KMS-11 (cell line): ENCODE measurements around the gene BDH1.
A peak's percentile ranks its signal among the peaks of the same experiment; 100 is the strongest.

ENCODE experiments used
- H2AFZ ChIP-seq: fragments of 200-600 bp; sonication (generic); 2 replicates; pipeline ENCODE4 v1.6.1; 2016; ENCODE audit warnings: antibody characterized with exemption, mixed run types, low read depth
- H3K27ac ChIP-seq: fragments of 200-600 bp; sonication (generic); 2 replicates; pipeline ENCODE4 v1.6.1; 2016; ENCODE audit warnings: mild to moderate bottlenecking, mixed run types
- H3K27me3 ChIP-seq: fragments of 200-600 bp; sonication (generic); 2 replicates; pipeline ENCODE4 v1.6.1; 2017; ENCODE audit warnings: mild to moderate bottlenecking, low read depth, mixed run types, moderate library complexity; ENCODE audit not compliant: insufficient read depth
- H3K36me3 ChIP-seq: fragments of 200-600 bp; sonication (generic); 2 replicates; pipeline ENCODE4 v1.6.1; 2017; ENCODE audit warnings: mild to moderate bottlenecking, mixed run types; ENCODE audit not compliant: insufficient read depth
- H3K4me1 ChIP-seq: fragments of 200-600 bp; sonication (generic); 2 replicates; pipeline ENCODE4 v1.6.1; 2016; ENCODE audit warnings: mild to moderate bottlenecking, low read depth, mixed run types; ENCODE audit not compliant: poor library complexity, severe bottlenecking
- H3K4me2 ChIP-seq: fragments of 200-600 bp; sonication (generic); 2 replicates; pipeline ENCODE4 v1.7.0; 2016; ENCODE audit warnings: mild to moderate bottlenecking, mixed run types
- H3K4me3 ChIP-seq: fragments of 200-600 bp; sonication (generic); IDR thresholded peaks from 2 replicates; pipeline ENCODE4 v1.6.1; 2017; ENCODE audit warnings: low read depth, low read length, mixed read lengths; ENCODE audit not compliant: insufficient read depth
- H3K79me2 ChIP-seq: fragments of 200-600 bp; sonication (generic); 2 replicates; pipeline ENCODE4 v1.6.1; 2016; ENCODE audit warnings: low read depth, mixed run types; ENCODE audit not compliant: insufficient read depth
- H3K9ac ChIP-seq: fragments of 200-600 bp; sonication (generic); 2 replicates; pipeline ENCODE4 v1.6.1; 2016; ENCODE audit warnings: mild to moderate bottlenecking, mixed run types
- H4K20me1 ChIP-seq: fragments of 200-600 bp; sonication (generic); 2 replicates; pipeline ENCODE4 v1.6.1; 2016; ENCODE audit warnings: mild to moderate bottlenecking, mixed run types; ENCODE audit not compliant: insufficient read depth
- TF ChIP-seq, protein P1 (sequence below): fragments of 200-600 bp; sonication (generic); conservative IDR thresholded peaks from 2 replicates; pipeline ENCODE4 v1.6.1; 2017; ENCODE audit warnings: low read depth, mild to moderate bottlenecking, antibody characterized with exemption, low read length, moderate library complexity, mixed read lengths

BDH1 gene

DNA sequence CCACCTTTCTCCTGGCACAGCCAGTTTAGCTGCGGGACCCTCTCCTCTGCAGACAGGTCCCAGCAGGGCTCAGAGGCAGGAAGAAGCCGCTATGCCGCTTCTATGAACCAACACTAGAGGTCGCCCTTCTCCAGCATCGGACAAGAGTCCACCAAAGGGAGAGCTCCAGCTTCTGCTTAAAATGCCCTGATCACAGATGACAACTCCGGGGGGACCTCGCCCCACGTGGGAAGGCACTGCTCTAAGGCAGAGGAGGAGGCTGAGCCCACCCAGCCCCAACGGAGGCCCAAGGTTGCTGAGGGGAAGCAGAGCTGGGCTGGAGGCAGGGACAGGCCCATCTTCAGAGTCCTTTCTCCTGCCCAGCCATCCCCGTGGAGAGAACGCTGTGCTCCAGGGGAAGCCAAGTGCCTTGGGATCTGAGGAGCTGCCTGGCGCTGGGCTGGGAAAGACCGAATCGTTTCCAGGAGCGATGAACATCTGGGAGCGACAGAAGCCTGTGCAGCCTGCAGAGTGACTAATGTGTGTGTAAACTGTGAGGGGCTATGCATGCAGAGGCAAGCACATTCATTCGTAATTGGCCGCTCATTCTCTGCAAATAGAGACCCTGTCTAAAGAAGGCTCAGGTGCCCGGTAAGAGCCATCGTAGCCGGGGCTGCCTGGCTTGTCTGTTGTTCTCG is 43.5 kb upstream of the BDH1 start:
- Histone ChIP-seq H3K4me2 (no peak overlapping the region; the same call in 1 of the 2 replicates), H3K27me3 (no peaks in the 10 kb centered on the region), H2AFZ (peak overlapping the region; percentile 27), H3K79me2 (no peaks in the 10 kb centered on the region), H3K36me3 (no peaks in the 10 kb centered on the region), H3K4me3 (no peak overlapping the region), H3K4me1 (no peaks in the 10 kb centered on the region), H3K9ac (no peak overlapping the region), H3K27ac (no peak overlapping the region), H4K20me1 (no peaks in the 10 kb centered on the region)
- TF ChIP-seq, protein P1, sequence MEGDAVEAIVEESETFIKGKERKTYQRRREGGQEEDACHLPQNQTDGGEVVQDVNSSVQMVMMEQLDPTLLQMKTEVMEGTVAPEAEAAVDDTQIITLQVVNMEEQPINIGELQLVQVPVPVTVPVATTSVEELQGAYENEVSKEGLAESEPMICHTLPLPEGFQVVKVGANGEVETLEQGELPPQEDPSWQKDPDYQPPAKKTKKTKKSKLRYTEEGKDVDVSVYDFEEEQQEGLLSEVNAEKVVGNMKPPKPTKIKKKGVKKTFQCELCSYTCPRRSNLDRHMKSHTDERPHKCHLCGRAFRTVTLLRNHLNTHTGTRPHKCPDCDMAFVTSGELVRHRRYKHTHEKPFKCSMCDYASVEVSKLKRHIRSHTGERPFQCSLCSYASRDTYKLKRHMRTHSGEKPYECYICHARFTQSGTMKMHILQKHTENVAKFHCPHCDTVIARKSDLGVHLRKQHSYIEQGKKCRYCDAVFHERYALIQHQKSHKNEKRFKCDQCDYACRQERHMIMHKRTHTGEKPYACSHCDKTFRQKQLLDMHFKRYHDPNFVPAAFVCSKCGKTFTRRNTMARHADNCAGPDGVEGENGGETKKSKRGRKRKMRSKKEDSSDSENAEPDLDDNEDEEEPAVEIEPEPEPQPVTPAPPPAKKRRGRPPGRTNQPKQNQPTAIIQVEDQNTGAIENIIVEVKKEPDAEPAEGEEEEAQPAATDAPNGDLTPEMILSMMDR = peak; percentile 92

- Histone ChIP-seq H3K79me2 (no peaks in the 10 kb centered on the region), H3K27me3 (no peaks in the 10 kb centered on the region), H3K4me1 (no peaks in the 10 kb centered on the region), H3K27ac (no peak overlapping the region), H3K4me3 (no peak overlapping the region), H2AFZ (no peak overlapping the region), H3K36me3 (no peaks in the 10 kb centered on the region), H3K9ac (no peak overlapping the region), H4K20me1 (no peaks in the 10 kb centered on the region), H3K4me2 (no peak overlapping the region)
- TF ChIP-seq, protein P1 = no peak
Observed at GRCh38 chr3:197598404-197598980, 42.7 kb upstream of the BDH1 start.

DNA sequence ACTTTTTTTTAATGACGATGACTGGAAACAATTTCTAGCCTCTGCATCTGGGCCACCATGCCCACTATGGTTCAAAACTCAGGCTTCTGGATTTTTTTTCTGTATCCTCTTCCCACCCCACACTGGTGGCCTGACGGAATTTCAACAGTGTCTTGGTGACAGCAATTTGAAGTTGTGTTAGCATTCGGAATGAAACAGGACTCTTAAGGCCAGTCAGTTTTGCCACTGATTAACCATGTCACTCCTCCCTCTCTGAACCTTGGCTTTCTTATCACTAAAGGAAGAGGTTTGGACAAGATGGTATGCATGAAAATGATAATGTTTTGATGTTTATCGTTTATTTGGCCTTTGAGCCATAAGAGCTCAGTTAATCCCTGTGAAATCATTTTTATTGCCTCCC is 41.6 kb upstream of the BDH1 start:
- Histone ChIP-seq H3K4me2 (no peak overlapping the region), H3K36me3 (no peaks in the 10 kb centered on the region), H3K9ac (no peak overlapping the region), H3K27ac (no peak overlapping the region), H4K20me1 (no peaks in the 10 kb centered on the region), H3K79me2 (no peaks in the 10 kb centered on the region), H3K27me3 (no peaks in the 10 kb centered on the region), H3K4me3 (no peak overlapping the region), H2AFZ (no peak overlapping the region), H3K4me1 (no peaks in the 10 kb centered on the region)
- TF ChIP-seq, protein P1 = no peak

- Histone ChIP-seq H3K27ac (no peak overlapping the region), H2AFZ (no peak overlapping the region), H3K4me1 (no peaks in the 10 kb centered on the region), H4K20me1 (no peaks in the 10 kb centered on the region), H3K27me3 (no peaks in the 10 kb centered on the region), H3K79me2 (no peaks in the 10 kb centered on the region), H3K4me2 (no peak overlapping the region), H3K9ac (no peak overlapping the region), H3K36me3 (no peaks in the 10 kb centered on the region), H3K4me3 (no peak overlapping the region)
- TF ChIP-seq, protein P1 = no peak
Observed at GRCh38 chr3:197595470-197596185, 39.9 kb upstream of the BDH1 start.
